Parathyroid adenoma (tissue), 2 donors: Measurements from ENCODE around the gene TMEM79.

Source experiments
- H2AFZ ChIP-seq: fragments of 300-600 bp; sonication (generic); one replicate; pipeline ENCODE4 v1.7.0; 2017; ENCODE audit warnings: antibody characterized with exemption, mild to moderate bottlenecking
- H3K27ac ChIP-seq: fragments of 300-600 bp; sonication (generic); one replicate; pipeline ENCODE4 v1.7.0; 2017
- H3K27me3 ChIP-seq: fragments of 300-600 bp; sonication (generic); one replicate; pipeline ENCODE4 v1.7.0; 2017; ENCODE audit warnings: low read length; ENCODE audit not compliant: control insufficient read depth, insufficient read depth
- H3K36me3 ChIP-seq: fragments of 300-600 bp; sonication (generic); one replicate; pipeline ENCODE4 v1.7.0; 2017; ENCODE audit warnings: low read length; ENCODE audit not compliant: control insufficient read depth, insufficient read depth
- H3K4me1 ChIP-seq: fragments of 300-600 bp; sonication (generic); one replicate; pipeline ENCODE4 v1.7.0; 2017; ENCODE audit warnings: control low read depth
- H3K4me2 ChIP-seq: fragments of 300-600 bp; sonication (generic); one replicate; pipeline ENCODE4 v1.7.0; 2017; ENCODE audit warnings: low read length
- H3K4me3 ChIP-seq: fragments of 300-600 bp; sonication (generic); one replicate; pipeline ENCODE4 v1.7.0; 2017; ENCODE audit warnings: low read depth, low read length
- H3K79me2 ChIP-seq: fragments of 300-600 bp; sonication (generic); one replicate; pipeline ENCODE4 v1.7.0; 2017; ENCODE audit warnings: control low read depth
- H3K9ac ChIP-seq: fragments of 300-600 bp; sonication (generic); one replicate; pipeline ENCODE4 v1.7.0; 2017; ENCODE audit warnings: mild to moderate bottlenecking
- H3K9me3 ChIP-seq: fragments of 300-600 bp; sonication (generic); one replicate; pipeline ENCODE4 v1.7.0; 2017; ENCODE audit warnings: low read length; ENCODE audit not compliant: control insufficient read depth
- CTCF ChIP-seq: fragments of 300-600 bp; sonication (generic); IDR thresholded peaks from one replicate; pipeline ENCODE4 v1.7.0; 2017; ENCODE audit warnings: antibody characterized with exemption, mild to moderate bottlenecking
- donor health status: primary hyperparathyroidism.

Gene TMEM79

GRCh38 chr1:156305215-156305614 lies 21.1 kb downstream of the TMEM79 start:
- H3K4me3 ChIP-seq = no peak overlapping the region

GRCh38 chr1:156308078-156308477 lies 24.0 kb downstream of the TMEM79 start:
- H3K4me1 ChIP-seq = no peaks in the 10 kb centered on the region
- no peaks in the 10 kb centered on the region for H3K9me3 ChIP-seq
- no peak overlapping the region for H3K4me3 ChIP-seq
- no peak overlapping the region for H3K27ac ChIP-seq
- no peak overlapping the region for H3K9ac ChIP-seq
- H2AFZ ChIP-seq = no peak overlapping the region
- no peak for TF ChIP-seq CTCF
- no peaks in the 10 kb centered on the region for H3K36me3 ChIP-seq
- no peak overlapping the region for H3K4me2 ChIP-seq
- no peaks in the 10 kb centered on the region for H3K27me3 ChIP-seq
- no peaks in the 10 kb centered on the region for H3K79me2 ChIP-seq

More at GRCh38 chr1:156305215-156305614, 21.1 kb downstream of the TMEM79 start:
- Histone ChIP-seq H3K9me3 (no peaks in the 10 kb centered on the region), H3K4me1 (no peaks in the 10 kb centered on the region), H2AFZ (no peak overlapping the region), H3K36me3 (no peaks in the 10 kb centered on the region), H3K27me3 (no peaks in the 10 kb centered on the region), H3K4me2 (no peak overlapping the region), H3K79me2 (no peaks in the 10 kb centered on the region), H3K9ac (no peak overlapping the region), H3K27ac (no peak overlapping the region)
- no peak for TF ChIP-seq CTCF

GRCh38 chr1:156310962-156311361 lies 26.8 kb downstream of the TMEM79 start:
- Histone ChIP-seq H3K36me3 (no peaks in the 10 kb centered on the region), H3K4me1 (no peaks in the 10 kb centered on the region), H3K27ac (no peak overlapping the region), H3K9me3 (no peaks in the 10 kb centered on the region), H3K4me3 (no peak overlapping the region), H3K4me2 (no peak overlapping the region), H3K79me2 (no peaks in the 10 kb centered on the region), H3K9ac (no peak overlapping the region), H2AFZ (no peak overlapping the region), H3K27me3 (no peaks in the 10 kb centered on the region)
- TF ChIP-seq CTCF = no peak

GRCh38 chr1:156316909-156317308 lies 32.8 kb downstream of the TMEM79 start:
- no peak for TF ChIP-seq CTCF
- Histone ChIP-seq H3K79me2 (no peaks in the 10 kb centered on the region), H3K9me3 (no peaks in the 10 kb centered on the region), H3K9ac (no peak overlapping the region), H3K4me2 (no peak overlapping the region), H3K4me1 (no peaks in the 10 kb centered on the region), H2AFZ (no peak overlapping the region), H3K27ac (no peak overlapping the region), H3K36me3 (no peaks in the 10 kb centered on the region), H3K4me3 (no peak overlapping the region), H3K27me3 (no peaks in the 10 kb centered on the region)

- Histone ChIP-seq H3K27me3 (no peaks in the 10 kb centered on the region), H3K9me3 (no peaks in the 10 kb centered on the region), H3K9ac (no peak overlapping the region), H3K4me1 (no peaks in the 10 kb centered on the region), H3K27ac (no peak overlapping the region), H3K36me3 (no peaks in the 10 kb centered on the region), H3K79me2 (no peaks in the 10 kb centered on the region), H3K4me2 (no peak overlapping the region), H3K4me3 (no peak overlapping the region), H2AFZ (no peak overlapping the region)
- TF ChIP-seq CTCF = peak; percentile 29
These were observed 35.5 kb downstream of the TMEM79 start for GRCh38 chr1:156319664-156320063.
